ENCODE measurements around the gene DCTN2.

DCTN2 gene

DNA sequence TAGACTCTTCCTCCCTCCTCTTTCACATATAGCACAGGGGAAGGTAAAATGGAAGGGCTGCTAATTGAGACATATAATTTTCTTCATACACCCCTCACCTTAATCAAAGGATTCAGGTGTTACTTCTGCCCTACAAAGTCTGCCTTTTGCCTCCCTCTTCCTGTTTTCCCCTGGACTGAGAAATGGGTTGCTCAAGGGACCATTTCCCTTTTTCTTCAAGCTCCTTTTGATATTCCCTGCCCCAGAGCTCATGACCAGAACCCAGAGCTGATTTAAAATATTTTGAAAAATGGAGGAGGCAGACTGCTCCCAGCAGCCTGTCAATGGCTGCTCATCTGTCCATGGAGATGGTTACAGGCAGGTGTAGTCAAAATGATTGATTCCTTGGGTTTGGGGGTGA, 37.7 kb upstream of the DCTN2 start:
- Histone ChIP-seq H3K27ac (ENCODE audit: low read depth, low read length) (no peak overlapping the region), H3K9me3 (ENCODE audit: low read length) (no peaks in the 10 kb centered on the region), H3K4me1 (ENCODE audit: insufficient read depth, low read length) (no peaks in the 10 kb centered on the region), H3K9ac (ENCODE audit: low read length) (no peak overlapping the region), H3K4me3 (ENCODE audit: low read depth in 1 of 2, low read length in 2 of 2) (no peak overlapping the region), H3K27me3 (ENCODE audit: control insufficient read depth in 1 of 2, insufficient read depth in 2 of 2, low read length in 2 of 2) (no peaks in the 10 kb centered on the region), H3K36me3 (ENCODE audit: insufficient read depth, low read length) (no peaks in the 10 kb centered on the region)

DNA sequence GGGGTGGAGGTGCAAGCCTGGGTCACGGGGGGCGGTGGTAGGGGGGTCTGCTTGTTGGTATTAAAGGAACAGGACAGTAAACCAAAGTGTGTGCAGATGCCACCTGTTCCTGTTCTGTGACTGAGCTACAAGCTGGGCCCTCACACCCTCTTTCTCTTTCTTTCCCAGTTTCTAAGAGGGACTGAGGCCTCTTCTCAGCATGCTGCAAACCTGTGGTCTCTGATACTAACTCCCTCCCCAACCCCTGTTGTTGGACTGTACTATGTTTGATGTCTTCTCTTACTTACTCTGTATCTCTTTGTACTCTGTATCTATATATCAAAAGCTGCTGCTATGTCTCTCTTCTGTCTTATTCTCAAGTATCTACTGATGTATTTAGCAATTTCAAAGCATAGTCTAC, 37.1 kb upstream of the DCTN2 start:
- Histone ChIP-seq H3K9ac (ENCODE audit: low read length) (no peak overlapping the region), H3K27me3 (ENCODE audit: control insufficient read depth in 1 of 2, insufficient read depth in 2 of 2, low read length in 2 of 2) (no peaks in the 10 kb centered on the region), H3K4me1 (ENCODE audit: insufficient read depth, low read length) (no peaks in the 10 kb centered on the region), H3K9me3 (ENCODE audit: low read length) (no peaks in the 10 kb centered on the region), H3K4me3 (ENCODE audit: low read depth in 1 of 2, low read length in 2 of 2) (no peak overlapping the region), H3K27ac (ENCODE audit: low read depth, low read length) (no peak overlapping the region), H3K36me3 (ENCODE audit: insufficient read depth, low read length) (no peaks in the 10 kb centered on the region)

DNA sequence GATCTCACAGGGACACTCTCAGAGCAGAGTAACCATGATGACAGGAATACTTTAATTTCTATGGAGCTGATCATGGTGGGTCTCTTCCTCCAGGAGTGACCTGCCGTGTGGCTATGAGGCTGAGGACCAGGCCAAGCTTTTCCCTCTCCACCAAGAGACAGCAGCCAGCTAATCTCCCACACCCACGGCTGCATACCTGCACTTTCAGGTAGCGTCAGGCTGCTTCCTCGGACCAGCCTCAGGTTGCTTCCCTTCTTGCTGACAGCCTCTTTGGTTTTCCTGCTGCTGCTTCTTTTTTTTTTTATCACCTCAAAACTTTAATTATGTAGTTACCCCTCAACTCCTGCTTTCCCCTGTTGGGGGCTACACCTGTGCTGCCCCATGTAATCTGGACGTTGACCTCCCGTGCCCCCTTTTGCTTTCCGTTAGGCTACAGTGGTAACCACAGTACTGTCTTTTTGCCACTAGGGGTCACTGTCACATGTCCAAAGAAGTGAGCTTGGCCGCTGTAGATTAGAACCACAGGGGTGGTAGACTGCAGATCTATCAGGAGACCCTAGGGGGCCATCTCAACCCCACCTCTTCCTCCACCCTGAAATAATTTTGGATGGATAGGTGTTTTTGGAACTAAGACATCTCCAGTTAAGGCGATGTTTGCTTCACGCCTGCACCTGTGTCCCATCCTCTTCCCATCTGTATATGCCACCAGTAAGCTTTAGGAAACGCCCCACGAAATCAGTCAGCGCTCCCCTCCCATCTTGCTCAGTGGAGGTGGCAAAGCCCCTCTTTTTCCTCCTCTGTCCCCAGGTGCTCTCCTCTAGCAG, 36.2 kb upstream of the DCTN2 start:
- Histone ChIP-seq H3K27ac (ENCODE audit: low read depth, low read length) (no peak overlapping the region), H3K27me3 (ENCODE audit: control insufficient read depth in 1 of 2, insufficient read depth in 2 of 2, low read length in 2 of 2) (no peaks in the 10 kb centered on the region), H3K4me3 (ENCODE audit: low read depth in 1 of 2, low read length in 2 of 2) (no peak overlapping the region), H3K9me3 (ENCODE audit: low read length) (no peaks in the 10 kb centered on the region), H3K4me1 (ENCODE audit: insufficient read depth, low read length) (no peaks in the 10 kb centered on the region), H3K9ac (ENCODE audit: low read length) (no peak overlapping the region), H3K36me3 (ENCODE audit: insufficient read depth, low read length) (no peaks in the 10 kb centered on the region)

DNA sequence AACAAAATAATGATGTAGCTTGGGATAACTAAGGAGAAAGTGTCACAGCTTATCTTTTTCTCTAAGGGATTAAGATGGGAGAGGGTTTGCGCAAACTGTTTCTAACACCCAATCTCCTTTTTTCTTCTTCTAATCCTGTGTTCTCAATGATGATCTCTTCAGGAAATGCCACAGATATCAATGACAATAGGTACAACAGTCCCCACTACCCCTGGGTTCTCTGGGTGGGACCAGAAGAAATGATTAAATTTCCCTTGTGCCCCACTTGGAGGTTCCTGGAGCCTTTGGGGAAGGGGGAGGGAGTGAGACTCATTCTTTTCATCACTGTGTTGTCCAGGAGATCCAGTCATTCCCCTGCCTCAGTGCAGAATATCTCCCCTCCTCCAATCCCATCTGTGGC, 35.4 kb upstream of the DCTN2 start:
- Histone ChIP-seq H3K4me1 (ENCODE audit: insufficient read depth, low read length) (no peaks in the 10 kb centered on the region), H3K27ac (ENCODE audit: low read depth, low read length) (no peak overlapping the region), H3K9me3 (ENCODE audit: low read length) (no peaks in the 10 kb centered on the region), H3K9ac (ENCODE audit: low read length) (no peak overlapping the region), H3K4me3 (ENCODE audit: low read depth in 1 of 2, low read length in 2 of 2) (no peak overlapping the region), H3K27me3 (ENCODE audit: control insufficient read depth in 1 of 2, insufficient read depth in 2 of 2, low read length in 2 of 2) (no peaks in the 10 kb centered on the region), H3K36me3 (ENCODE audit: insufficient read depth, low read length) (no peaks in the 10 kb centered on the region)

DNA sequence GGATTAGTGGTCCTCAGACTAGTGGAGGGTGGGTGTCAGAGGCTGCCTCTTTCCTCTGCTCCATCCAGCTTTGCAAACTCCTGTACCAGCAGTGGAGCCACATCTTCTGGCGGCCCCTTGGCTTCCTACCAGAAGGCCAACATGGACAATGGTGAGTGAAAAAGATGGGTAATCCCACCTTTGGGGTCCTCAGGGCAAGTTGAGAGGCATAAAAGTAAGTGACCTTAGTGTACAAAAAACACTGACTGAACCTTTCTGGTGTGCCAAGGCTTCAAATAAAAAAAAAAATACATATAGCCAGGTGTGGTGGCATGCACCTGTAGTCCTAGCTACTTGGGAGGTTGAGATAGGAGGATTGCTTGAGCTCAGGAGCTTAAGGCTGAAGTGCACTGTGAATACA, 34.8 kb upstream of the DCTN2 start:
- Histone ChIP-seq H3K9ac (ENCODE audit: low read length) (no peak overlapping the region), H3K27ac (ENCODE audit: low read depth, low read length) (no peak overlapping the region), H3K36me3 (ENCODE audit: insufficient read depth, low read length) (no peaks in the 10 kb centered on the region), H3K4me3 (ENCODE audit: low read depth in 1 of 2, low read length in 2 of 2) (no peak overlapping the region), H3K9me3 (ENCODE audit: low read length) (no peaks in the 10 kb centered on the region), H3K4me1 (ENCODE audit: insufficient read depth, low read length) (no peaks in the 10 kb centered on the region), H3K27me3 (ENCODE audit: control insufficient read depth in 1 of 2, insufficient read depth in 2 of 2, low read length in 2 of 2) (no peaks in the 10 kb centered on the region)

DNA sequence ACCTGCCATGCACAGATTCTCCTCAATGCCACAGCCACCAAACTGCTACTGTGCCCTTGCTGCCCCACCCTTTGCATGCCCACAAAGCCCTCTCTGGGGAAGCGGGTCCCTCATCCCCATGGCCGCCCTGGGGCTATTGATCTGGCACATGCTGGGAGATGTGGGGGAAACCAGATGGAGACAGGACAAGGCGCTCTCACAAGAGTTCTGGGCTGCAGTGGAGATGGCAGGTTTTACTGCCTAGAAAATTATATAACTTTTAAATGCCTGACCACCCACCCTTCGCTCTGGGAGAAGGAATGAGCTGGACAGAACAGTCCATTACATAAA, 33.4 kb upstream of the DCTN2 start:
- Histone ChIP-seq H3K9me3 (ENCODE audit: low read length) (no peaks in the 10 kb centered on the region), H3K36me3 (ENCODE audit: insufficient read depth, low read length) (no peaks in the 10 kb centered on the region), H3K4me3 (ENCODE audit: low read depth in 1 of 2, low read length in 2 of 2) (no peak overlapping the region), H3K4me1 (ENCODE audit: insufficient read depth, low read length) (no peaks in the 10 kb centered on the region), H3K9ac (ENCODE audit: low read length) (no peak overlapping the region), H3K27me3 (ENCODE audit: control insufficient read depth in 1 of 2, insufficient read depth in 2 of 2, low read length in 2 of 2) (no peaks in the 10 kb centered on the region), H3K27ac (ENCODE audit: low read depth, low read length) (no peak overlapping the region)

DNA sequence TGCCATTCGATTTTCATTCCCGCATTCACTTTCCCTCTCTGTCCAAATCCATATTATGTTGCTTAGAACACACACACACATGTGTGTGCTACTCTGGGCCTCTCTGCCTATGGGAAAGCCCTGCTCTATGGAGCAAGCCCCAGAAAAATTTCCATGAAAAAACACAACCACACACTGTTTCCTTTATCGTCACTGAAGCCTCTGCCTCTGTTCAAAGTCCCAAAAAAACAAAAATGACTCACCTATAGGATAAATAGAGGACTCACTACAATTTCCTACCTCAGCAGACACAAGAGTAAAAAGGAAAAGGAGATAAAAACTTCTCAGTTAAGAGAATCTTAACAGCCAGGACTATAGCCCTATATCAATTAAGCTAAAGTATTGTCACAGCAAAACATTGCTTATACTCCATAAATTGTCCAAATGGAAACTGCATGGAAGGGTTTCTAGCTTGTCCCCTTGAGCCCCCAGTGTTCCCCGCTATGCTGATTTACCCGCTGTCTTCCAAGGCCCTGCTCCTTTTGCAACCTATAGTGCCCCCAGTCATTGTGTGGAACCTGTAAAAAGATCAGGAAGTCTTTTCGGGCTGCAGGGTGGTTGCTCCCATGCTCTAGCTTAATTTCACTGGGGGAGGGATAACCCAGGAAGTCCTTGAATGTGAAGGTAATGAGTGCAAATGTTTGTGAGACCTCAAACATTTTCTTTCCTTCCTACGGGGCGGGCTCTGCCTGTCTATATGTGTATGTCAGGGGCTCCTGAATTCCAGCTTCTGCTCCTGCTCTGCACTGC, 32.9 kb upstream of the DCTN2 start:
- H3K4me3 ChIP-seq (ENCODE audit: low read depth in 1 of 2, low read length in 2 of 2), result no peak overlapping the region
- no peak overlapping the region for H3K27ac ChIP-seq (ENCODE audit: low read depth, low read length)
- no peaks in the 10 kb centered on the region for H3K4me1 ChIP-seq (ENCODE audit: insufficient read depth, low read length)
- H3K27me3 ChIP-seq (ENCODE audit: control insufficient read depth in 1 of 2, insufficient read depth in 2 of 2, low read length in 2 of 2), result no peaks in the 10 kb centered on the region
- no peaks in the 10 kb centered on the region for H3K36me3 ChIP-seq (ENCODE audit: insufficient read depth, low read length)
- no peak overlapping the region for H3K9ac ChIP-seq (ENCODE audit: low read length)
- H3K9me3 ChIP-seq (ENCODE audit: low read length), result no peaks in the 10 kb centered on the region

DNA sequence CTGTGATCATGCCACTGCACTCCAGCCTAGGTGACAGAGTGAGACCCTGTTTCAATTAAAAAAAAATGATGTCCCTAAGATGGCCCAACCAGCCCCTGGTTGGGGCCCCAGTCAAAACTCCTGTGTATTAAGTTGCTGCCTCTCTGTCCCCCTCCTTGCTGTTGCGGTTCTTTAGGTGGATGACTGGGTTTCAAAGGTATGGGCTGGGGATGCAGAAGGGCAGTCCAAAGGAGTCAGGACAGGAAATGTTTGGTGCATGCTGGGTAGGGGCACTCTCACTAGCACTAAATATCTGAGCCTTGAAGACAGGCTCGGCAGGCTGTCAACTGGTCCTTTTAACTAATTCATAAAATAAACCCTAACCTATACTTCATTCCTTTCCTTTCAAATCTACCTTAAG, 32.0 kb upstream of the DCTN2 start:
- H3K9me3 ChIP-seq (ENCODE audit: low read length), result no peaks in the 10 kb centered on the region
- no peaks in the 10 kb centered on the region for H3K27me3 ChIP-seq (ENCODE audit: control insufficient read depth in 1 of 2, insufficient read depth in 2 of 2, low read length in 2 of 2)
- no peak overlapping the region for H3K4me3 ChIP-seq (ENCODE audit: low read depth in 1 of 2, low read length in 2 of 2)
- H3K27ac ChIP-seq (ENCODE audit: low read depth, low read length), result no peak overlapping the region
- H3K4me1 ChIP-seq (ENCODE audit: insufficient read depth, low read length), result no peaks in the 10 kb centered on the region
- no peak overlapping the region for H3K9ac ChIP-seq (ENCODE audit: low read length)
- no peaks in the 10 kb centered on the region for H3K36me3 ChIP-seq (ENCODE audit: insufficient read depth, low read length)

DNA sequence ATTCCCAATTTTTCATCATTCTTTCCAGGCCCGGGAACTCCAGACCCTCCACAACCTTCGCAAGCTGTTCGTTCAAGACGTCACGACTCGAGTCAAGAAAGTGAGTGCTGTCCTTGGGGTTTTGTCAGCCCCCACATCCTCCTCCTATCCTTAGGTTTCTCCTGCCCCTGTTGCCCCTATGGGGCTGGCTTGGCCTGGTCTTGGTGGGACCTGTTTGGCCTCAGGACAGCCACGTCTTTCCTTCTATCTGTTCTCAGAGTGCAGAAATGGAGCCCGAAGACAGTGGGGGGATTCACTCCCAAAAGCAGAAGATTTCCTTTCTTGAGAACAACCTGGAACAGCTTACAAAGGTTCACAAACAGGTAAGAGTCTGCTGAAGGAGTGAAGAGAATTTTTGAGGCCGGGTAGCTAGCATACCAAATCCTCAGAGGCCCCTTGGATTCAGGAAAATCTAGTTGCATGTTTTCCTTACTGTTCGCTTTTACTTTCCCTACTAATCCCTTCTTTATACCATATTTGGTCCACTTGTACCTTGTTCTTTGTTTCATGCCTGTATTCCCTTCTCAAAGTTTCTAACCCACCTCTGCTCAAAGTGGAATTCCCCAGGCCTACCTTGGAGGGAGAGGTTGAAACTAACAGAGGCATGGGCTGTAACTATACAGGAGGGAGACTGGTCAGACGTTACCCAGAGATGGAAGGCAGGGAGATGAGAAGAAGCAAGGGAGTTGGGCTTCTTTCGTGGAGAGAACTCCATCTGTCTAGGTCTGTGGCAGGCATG, 31.2 kb upstream of the DCTN2 start:
- Histone ChIP-seq H3K4me1 (ENCODE audit: insufficient read depth, low read length) (no peaks in the 10 kb centered on the region), H3K36me3 (ENCODE audit: insufficient read depth, low read length) (no peaks in the 10 kb centered on the region), H3K27ac (ENCODE audit: low read depth, low read length) (no peak overlapping the region), H3K4me3 (ENCODE audit: low read depth in 1 of 2, low read length in 2 of 2) (no peak overlapping the region), H3K9me3 (ENCODE audit: low read length) (no peaks in the 10 kb centered on the region), H3K9ac (ENCODE audit: low read length) (no peak overlapping the region), H3K27me3 (ENCODE audit: control insufficient read depth in 1 of 2, insufficient read depth in 2 of 2, low read length in 2 of 2) (no peaks in the 10 kb centered on the region)

DNA sequence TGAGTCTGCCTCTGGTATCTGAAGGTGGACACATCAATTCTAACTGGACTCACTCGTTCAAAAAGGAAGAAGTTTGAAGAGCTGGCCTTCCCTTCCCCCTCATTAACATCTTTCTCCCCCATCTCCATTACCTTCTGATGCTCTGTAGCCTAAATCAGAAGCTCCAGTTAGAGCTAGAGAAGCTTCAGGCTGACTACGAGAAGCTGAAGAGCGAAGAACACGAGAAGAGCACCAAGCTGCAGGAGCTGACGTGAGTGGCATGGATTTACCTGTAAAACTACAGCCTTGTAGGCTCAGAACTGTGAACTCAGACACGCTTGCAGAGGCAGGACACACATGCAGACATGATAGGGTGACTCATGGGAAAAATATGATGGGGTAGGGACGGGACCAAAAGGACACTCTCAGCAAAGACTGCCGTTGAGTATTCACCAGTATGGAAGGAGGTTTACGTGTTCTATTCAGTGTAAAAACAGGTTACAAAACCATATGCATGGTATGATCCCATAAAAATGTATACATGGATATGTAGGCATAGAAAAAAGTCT, 29.7 kb upstream of the DCTN2 start:
- Histone ChIP-seq H3K27me3 (ENCODE audit: control insufficient read depth in 1 of 2, insufficient read depth in 2 of 2, low read length in 2 of 2) (no peaks in the 10 kb centered on the region), H3K9me3 (ENCODE audit: low read length) (no peaks in the 10 kb centered on the region), H3K9ac (ENCODE audit: low read length) (no peak overlapping the region), H3K27ac (ENCODE audit: low read depth, low read length) (no peak overlapping the region), H3K4me3 (ENCODE audit: low read depth in 1 of 2, low read length in 2 of 2) (no peak overlapping the region), H3K4me1 (ENCODE audit: insufficient read depth, low read length) (no peaks in the 10 kb centered on the region), H3K36me3 (ENCODE audit: insufficient read depth, low read length) (no peaks in the 10 kb centered on the region)

Data from muscle layer of colon (tissue), 2 donors.